ENCODE results near the gene CA11.

The CA11 gene

GRCh38 chr19:48614436-48615230 lies 31.4 kb downstream of the CA11 start, which contains the start of gene FAM83E:
Gene FAM83E, minus strand, starts transcription at chr19:48615076. Its CDS starts 1,704 bp downstream, at chr19:48613372.
- no peak for DNase-seq (ENCODE audit: low read depth in 2 of 3, low spot score in 1 of 3)

DNA sequence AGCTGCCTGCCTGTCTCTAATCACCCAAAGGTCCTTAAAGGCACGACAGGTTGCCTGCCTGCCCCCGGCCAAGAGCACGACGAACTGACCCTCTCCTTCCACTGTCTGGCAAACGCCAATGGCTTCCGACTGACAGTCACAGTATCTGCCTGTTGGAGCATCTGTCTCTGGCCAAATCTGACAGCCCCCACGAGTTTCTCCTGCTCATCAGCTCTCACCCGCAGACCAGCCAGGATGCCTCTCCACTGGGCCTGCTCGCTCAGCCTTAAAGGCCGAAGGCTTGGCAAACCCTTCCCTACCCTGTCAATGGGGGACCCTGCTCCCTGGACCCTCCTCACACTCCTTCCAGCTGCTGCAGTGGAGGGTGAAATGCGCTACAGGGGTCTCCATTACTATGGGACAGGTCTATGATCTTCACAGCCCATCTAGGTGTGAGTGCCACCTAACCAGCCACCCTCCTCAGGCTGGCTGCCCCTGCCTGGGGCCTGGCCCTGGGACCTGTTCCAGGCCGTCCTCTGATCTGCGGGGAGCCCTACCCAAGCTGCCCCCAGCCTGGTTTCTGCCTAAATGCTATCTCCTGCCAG lies 32.0 kb downstream of the CA11 start:
- DNase-seq (ENCODE audit: low read depth in 2 of 3, low spot score in 1 of 3), result no peak

DNA sequence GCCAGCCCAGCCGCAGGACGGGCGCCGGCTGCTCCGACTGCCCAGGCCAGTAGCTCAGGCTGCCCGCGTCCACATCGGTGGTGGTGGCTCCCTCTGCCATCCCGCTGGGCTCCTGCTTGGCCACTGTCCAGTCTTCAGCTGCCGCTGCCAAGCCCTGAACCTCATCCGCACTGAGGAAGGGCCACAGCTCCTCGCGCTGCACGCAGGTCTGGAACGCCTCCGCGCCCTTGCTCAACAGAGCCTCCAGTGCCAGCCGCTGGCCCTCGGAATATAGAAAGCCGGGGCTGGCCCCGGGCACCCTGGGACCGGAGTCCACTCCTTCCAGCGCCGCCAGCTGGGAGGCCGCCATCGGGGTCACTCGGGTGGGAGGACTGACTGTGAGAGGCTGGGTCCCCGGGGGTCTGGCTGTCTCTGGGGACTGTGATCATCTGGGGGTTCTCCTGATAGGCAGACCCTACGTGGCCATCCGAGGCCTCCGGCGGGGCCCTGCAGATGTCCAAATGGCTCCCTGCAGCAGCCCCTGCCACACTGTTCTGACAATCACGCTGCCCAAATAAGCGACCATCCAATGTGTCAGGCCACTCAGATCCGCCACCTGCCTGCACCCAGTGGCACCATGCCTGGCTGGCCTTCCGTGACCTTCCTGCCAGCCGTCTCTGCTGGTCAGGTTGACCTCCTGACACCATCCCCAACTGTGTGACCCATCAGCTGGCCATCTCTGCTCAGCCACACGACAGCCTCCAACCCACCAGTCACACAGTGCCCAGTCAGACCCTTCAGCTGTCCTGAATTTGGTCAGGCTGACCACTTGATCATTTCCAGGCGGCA lies 32.7 kb downstream of the CA11 start:
- no peak for DNase-seq (ENCODE audit: low read depth in 2 of 3, low spot score in 1 of 3)

GRCh38 chr19:48611872-48612271 lies 34.1 kb downstream of the CA11 start:
- no peak for DNase-seq (ENCODE audit: low read depth in 2 of 3, low spot score in 1 of 3)

GRCh38 chr19:48609571-48610108 lies 36.3 kb downstream of the CA11 start:
- DNase-seq (ENCODE audit: low read depth in 2 of 3, low spot score in 1 of 3), result no peak

- no peak for DNase-seq (ENCODE audit: low read depth in 2 of 3, low spot score in 1 of 3)
These were observed 37.2 kb downstream of the CA11 start for GRCh38 chr19:48608798-48609263.

GRCh38 chr19:48607359-48607755 lies 38.6 kb downstream of the CA11 start:
- no peak for DNase-seq (ENCODE audit: low read depth in 2 of 3, low spot score in 1 of 3)

DNA sequence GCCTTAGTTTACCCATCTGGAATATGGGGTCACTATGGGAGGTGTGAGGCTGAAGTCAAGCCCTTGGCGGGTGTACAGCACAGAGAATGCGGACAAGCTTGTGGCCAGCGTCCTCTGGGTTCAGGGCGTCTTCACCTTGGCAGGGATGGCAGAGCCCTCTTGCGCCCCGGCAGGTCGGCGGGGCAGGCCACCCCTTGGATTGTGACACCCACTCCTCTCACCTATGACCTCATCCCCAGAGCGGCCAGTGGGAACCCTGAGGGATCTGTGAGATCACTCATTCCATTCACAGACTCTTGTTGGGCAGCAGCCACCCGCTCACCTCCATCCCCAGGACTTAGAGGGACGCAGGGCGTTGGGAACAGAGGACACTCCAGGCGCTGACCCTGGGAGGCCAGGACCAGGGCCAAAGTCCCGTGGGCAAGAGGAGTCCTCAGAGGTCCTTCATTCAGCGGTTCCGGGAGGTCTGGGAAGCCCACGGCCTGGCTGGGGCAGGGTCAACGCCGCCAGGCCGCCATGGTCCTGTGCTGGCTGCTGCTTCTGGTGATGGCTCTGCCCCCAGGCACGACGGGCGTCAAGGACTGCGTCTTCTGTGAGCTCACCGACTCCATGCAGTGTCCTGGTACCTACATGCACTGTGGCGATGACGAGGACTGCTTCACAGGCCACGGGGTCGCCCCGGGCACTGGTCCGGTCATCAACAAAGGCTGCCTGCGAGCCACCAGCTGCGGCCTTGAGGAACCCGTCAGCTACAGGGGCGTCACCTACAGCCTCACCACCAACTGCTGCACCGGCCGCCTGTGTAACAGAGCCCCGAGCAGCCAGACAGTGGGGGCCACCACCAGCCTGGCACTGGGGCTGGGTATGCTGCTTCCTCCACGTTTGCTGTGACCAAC lies 39.3 kb downstream of the CA11 start, which contains the start of gene SPACA4:
TSS of gene SPACA4 (plus strand) at position 280 of the 896 bp plus-strand sequence. CDS start at position 517, 237 bp downstream.
- DNase-seq (ENCODE audit: low read depth in 2 of 3, low spot score in 1 of 3), result no peak

DNA sequence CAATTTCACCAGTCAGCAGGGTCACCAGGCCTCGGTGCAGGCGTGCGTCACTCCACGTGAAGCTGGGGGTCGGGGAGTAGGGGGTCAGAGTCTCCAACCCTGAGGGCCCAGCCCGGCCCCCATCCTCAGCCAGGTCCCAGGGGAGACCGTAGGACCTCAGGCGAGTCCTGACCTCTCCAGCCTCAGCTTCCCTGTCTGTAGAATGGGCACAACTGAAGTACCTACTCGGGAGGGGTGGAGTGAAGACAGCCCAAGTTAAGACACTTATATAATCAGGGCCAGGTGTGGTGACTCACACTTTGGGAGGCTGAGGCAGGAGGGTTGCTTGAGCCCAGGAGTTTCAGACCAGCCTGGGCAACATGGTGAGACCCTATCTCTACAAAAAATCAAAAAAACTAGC lies 42.1 kb downstream of the CA11 start:
- DNase-seq (ENCODE audit: low read depth in 2 of 3, low spot score in 1 of 3), result no peak

DNA sequence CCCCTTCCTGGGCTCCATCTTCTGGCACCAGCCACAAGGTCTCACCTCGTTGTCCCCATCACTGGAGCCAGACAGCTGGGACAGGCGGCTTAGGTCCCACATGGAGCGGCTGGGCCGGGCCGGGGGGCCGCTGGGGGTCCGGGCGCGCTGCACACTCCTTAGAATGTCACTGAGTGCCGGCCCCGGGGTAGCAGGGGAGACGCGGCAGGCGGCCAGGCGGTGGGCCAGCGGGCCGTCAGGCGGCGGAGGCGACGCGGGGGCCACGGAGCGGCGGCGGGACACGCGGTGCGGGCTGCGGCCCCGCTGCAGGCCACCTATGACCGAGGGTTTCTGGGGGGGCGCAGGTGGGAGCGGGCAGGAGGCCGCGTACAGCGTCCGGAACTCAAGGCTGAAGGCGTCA lies 42.5 kb downstream of the CA11 start:
- DNase-seq (ENCODE audit: low read depth in 2 of 3, low spot score in 1 of 3), result no peak

GRCh38 chr19:48603001-48603400 lies 43.0 kb downstream of the CA11 start:
- DNase-seq (ENCODE audit: low read depth in 2 of 3, low spot score in 1 of 3), result no peak

DNA sequence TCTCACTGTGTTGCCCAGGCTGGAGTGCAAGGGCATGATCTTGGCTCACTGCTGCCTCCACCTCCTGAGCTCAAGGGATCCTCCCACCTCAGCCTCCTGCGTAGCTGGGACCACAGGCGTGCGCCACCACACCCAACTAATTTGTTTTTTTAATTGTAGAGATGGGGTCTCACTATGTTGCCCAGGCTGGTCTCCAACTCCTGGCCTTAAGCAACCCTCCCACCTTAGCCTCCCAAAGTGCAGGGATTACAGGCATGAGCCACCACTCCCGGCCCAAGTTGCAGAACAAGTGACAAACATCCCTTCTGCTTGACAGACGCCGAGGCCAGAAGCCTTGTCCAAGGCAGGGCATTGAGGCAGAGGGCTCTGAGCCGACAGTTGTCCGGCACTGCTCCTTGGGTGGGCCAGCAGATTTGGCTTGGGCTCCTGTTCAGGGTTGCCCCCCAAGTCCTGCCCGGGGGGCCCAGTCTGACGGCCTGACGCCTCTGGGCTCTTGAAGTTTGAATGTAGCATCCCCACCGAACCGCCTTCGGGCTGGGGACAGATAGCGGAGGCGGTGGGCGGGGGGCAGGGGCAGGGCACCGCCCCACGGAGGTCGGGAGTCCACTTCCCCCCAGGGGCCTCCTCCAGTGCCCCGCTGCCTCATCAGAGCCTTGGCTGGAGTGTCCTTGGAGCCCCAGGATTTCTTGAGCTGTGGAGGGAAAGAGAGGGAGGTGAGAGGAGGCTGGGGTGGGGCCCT lies 45.1 kb downstream of the CA11 start:
- DNase-seq (ENCODE audit: low read depth in 2 of 3, low spot score in 1 of 3), result no peak

DNA sequence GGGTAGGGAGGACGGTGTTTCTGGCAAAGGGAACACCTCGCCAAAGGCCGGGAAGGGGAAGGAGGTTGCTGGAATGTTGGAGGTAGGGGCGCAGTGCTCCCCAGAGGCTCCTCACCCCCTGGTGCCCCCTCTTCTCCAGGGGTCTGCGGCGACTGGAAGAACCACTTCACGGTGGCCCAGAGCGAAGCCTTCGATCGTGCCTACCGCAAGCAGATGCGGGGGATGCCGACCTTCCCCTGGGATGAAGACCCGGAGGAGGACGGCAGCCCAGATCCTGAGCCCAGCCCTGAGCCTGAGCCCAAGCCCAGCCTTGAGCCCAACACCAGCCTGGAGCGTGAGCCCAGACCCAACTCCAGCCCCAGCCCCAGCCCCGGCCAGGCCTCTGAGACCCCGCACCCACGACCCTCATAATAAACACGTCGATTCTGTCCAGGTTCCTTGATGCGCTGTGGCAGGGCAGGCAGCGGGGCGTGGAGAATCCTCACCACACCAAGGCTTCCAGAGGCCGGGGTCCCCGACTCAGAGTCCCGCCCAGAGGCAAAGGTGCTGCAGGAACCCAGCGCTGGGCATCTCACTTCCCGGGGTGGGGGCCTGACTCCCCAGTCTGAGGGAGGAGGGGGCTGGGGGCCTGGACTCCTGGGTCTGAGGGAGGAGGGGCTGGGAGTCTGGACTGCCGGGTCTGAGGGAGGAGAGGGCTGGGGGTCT lies 46.8 kb downstream of the CA11 start:
- no peak for DNase-seq (ENCODE audit: low read depth in 2 of 3, low spot score in 1 of 3)

DNA sequence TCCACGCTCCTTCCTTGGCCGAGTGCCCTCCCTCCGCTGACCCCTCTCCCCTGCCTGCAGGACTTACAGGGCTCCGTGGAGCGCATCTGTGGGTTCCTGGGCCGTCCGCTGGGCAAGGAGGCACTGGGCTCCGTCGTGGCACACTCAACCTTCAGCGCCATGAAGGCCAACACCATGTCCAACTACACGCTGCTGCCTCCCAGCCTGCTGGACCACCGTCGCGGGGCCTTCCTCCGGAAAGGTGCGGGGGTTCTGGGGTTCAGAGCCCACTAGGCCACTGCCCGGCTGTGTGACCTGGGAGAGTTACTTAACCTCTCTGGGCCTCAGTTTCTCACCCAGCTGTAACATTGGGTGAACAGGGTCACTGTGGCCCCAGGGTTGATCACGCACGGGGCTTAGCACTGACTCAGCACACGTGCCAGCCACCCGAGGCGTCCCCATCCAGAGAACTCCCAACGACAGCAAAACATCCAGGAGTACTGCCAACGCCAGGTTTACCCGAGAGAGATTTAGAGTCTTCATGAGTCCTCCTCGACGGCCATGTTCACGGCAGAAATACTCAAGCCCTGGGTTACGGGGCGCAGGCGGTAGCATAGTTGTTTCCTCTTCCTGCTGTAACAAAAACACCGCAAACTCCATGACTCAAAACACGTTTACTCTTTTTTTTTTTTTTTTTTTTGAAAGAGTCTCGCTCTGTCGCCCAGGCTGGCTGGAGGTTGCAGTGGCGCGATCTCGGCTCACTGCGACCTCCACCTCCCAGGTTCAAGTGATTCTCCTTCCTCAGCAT lies 49.1 kb downstream of the CA11 start:
- no peak for DNase-seq (ENCODE audit: low read depth in 2 of 3, low spot score in 1 of 3)

- DNase-seq (ENCODE audit: low read depth in 2 of 3, low spot score in 1 of 3), result no peak
These were observed 49.8 kb downstream of the CA11 start for GRCh38 chr19:48596237-48596636.

DNA sequence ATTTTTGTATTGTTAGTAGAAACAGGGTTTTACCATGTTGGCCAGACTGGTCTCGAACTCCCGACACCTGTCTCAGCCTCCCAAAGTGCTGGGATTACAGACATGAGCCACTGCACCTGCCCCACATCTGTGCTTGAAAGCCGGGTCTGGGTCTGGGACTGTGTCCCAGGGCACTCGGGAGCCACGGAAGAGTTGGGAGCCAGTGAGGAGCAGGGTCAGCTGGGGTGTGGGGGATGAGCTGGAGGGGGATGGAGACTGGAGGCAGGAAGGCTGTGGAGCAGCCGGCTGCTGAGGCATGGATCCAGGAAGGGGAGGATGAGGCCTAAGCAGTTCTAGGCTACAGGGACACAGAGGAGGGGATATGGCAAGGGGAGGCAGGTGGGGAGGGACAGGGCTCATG lies 50.2 kb downstream of the CA11 start:
- no peak for DNase-seq (ENCODE audit: low read depth in 2 of 3, low spot score in 1 of 3)

DNA sequence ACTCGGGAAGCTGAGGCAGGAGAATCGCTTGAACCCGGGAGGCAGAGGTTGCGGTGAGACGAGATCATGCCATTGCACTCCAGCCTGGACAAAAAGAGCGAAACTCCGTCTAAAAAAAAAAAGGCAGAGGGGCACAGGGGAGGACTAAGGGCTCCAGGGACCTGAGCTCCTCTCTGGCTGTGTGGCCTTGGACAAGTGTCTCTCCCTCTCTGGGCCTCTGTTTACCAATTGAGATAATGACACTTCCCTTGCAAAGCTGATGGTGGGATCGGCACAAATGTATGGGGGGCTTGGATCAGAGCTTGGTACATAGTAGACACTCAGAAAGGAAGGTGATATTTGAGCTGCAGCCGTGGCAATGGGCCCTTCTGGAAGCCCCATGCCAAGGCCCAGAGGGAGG lies 50.8 kb downstream of the CA11 start:
- no peak for DNase-seq (ENCODE audit: low read depth in 2 of 3, low spot score in 1 of 3)

GRCh38 chr19:48591021-48591420 lies 55.0 kb downstream of the CA11 start:
- no peak for DNase-seq (ENCODE audit: low read depth in 2 of 3, low spot score in 1 of 3)
